ENCODE measurements around the gene KIR2DL4.

DNA sequence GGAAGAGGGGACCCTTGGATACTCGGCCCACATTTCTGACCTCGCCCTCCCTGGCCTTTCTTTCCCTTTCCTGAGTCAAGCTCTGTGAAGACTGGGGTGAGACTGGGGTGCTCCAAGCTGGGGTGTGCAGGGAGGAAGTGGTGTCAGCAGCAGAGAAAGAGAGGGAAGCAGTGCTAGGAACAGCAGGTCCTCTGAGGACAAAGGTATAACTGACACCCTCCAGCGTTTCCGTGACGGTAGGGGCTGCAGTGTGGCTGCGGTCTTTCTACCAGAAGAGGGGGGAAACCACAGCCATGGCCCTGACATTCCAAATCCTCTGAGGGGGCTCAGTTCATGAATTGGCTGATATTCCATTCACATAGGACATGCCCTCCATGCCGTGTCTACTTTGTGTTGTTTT, 47.9 kb downstream of the KIR2DL4 start:
- TF ChIP-seq, protein P1, sequence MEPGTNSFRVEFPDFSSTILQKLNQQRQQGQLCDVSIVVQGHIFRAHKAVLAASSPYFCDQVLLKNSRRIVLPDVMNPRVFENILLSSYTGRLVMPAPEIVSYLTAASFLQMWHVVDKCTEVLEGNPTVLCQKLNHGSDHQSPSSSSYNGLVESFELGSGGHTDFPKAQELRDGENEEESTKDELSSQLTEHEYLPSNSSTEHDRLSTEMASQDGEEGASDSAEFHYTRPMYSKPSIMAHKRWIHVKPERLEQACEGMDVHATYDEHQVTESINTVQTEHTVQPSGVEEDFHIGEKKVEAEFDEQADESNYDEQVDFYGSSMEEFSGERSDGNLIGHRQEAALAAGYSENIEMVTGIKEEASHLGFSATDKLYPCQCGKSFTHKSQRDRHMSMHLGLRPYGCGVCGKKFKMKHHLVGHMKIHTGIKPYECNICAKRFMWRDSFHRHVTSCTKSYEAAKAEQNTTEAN (CRISPR knock-in tag; conservative IDR thresholded peaks at IDR 0.05): no peak
- TF ChIP-seq FOXJ3 (CRISPR knock-in tag; IDR thresholded peaks at IDR 0.05; ENCODE audit: borderline replicate concordance): no peak
- TF ChIP-seq NR3C1 (CRISPR knock-in tag; IDR thresholded peaks at IDR 0.05): no peak
- TF ChIP-seq, protein P2, sequence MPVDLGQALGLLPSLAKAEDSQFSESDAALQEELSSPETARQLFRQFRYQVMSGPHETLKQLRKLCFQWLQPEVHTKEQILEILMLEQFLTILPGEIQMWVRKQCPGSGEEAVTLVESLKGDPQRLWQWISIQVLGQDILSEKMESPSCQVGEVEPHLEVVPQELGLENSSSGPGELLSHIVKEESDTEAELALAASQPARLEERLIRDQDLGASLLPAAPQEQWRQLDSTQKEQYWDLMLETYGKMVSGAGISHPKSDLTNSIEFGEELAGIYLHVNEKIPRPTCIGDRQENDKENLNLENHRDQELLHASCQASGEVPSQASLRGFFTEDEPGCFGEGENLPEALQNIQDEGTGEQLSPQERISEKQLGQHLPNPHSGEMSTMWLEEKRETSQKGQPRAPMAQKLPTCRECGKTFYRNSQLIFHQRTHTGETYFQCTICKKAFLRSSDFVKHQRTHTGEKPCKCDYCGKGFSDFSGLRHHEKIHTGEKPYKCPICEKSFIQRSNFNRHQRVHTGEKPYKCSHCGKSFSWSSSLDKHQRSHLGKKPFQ (CRISPR knock-in tag; IDR thresholded peaks at IDR 0.05; ENCODE audit: insufficient replicate concordance): no peak

All from HepG2 (cell line).